BLaER1 (cell line): ENCODE data around the gene CASKIN2.
A peak's percentile ranks its signal among the peaks of the same experiment; 100 is the strongest.

Experiments
- H3K27ac ChIP-seq: shearing (Covaris generic); formaldehyde crosslinking; 2 replicates; pipeline ENCODE4 v1.8.1; 2022
- H3K27me3 ChIP-seq: shearing (Covaris generic); formaldehyde crosslinking; 2 replicates; pipeline ENCODE4 v1.8.1; 2022
- H3K36me3 ChIP-seq: shearing (Covaris generic); formaldehyde crosslinking; 2 replicates; pipeline ENCODE4 v1.8.1; 2022
- H3K4me1 ChIP-seq: shearing (Covaris generic); formaldehyde crosslinking; 2 replicates; pipeline ENCODE4 v1.8.1; 2022
- H3K4me2 ChIP-seq: shearing (Covaris generic); formaldehyde crosslinking; 2 replicates; pipeline ENCODE4 v1.8.1; 2022
- H3K4me3 ChIP-seq: shearing (Covaris generic); formaldehyde crosslinking; 2 replicates; pipeline ENCODE4 v1.8.1; 2022
- H3K9ac ChIP-seq: shearing (Covaris generic); formaldehyde crosslinking; 2 replicates; pipeline ENCODE4 v1.8.1; 2022
- H3K9me3 ChIP-seq: shearing (Covaris generic); formaldehyde crosslinking; 2 replicates; pipeline ENCODE4 v1.8.1; 2022
- H4K20me1 ChIP-seq: shearing (Covaris generic); formaldehyde crosslinking; 2 replicates; pipeline ENCODE4 v1.8.1; 2022
- Cebpa-rat ChIP-seq: shearing (Covaris generic); IDR thresholded peaks from 2 replicates; pipeline ENCODE4 v1.8.1; 2022

Gene CASKIN2

DNA sequence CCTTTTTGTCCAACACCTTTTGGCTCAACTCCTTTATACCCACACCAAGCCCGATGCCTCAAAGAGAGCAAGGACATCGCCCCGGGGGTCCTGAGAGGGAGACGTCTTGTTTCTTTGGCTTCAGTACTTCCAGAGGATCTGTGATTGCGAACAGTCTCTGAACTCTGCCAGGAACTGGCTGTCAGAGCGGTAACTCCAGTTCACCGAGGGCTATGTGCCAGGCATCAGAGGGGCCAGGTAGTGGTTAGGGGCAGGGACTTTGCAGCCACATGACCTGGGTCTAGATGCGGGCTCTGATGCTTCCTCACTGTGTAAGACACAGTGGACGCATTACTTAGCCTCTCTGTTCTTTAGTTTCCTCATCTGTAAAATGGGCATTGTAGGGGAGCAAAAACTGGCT, 31.8 kb upstream of the CASKIN2 start:
- Histone ChIP-seq H3K4me1 (peaks cover 11% of the 10 kb centered on the region), H3K27me3 (no peaks in the 10 kb centered on the region), H3K4me2 (no peak overlapping the region), H3K27ac (no peak overlapping the region), H3K9me3 (no peaks in the 10 kb centered on the region), H4K20me1 (peaks cover 8% of the 10 kb centered on the region; the same call in 1 of the 2 replicates), H3K36me3 (peaks cover 30% of the 10 kb centered on the region), H3K4me3 (no peak overlapping the region), H3K9ac (no peak overlapping the region)
- TF ChIP-seq Cebpa-rat = no peak

GRCh38 chr17:75546181-75546580, 30.8 kb upstream of the CASKIN2 start:
- no peak overlapping the region for H3K9ac ChIP-seq
- no peaks in the 10 kb centered on the region for H3K27me3 ChIP-seq
- H3K27ac ChIP-seq = no peak overlapping the region
- H3K4me1 ChIP-seq = peaks cover 11% of the 10 kb centered on the region
- H3K4me3 ChIP-seq = no peak overlapping the region
- no peak overlapping the region for H3K4me2 ChIP-seq
- H3K36me3 ChIP-seq = peaks cover 30% of the 10 kb centered on the region
- TF ChIP-seq Cebpa-rat = no peak
- H3K9me3 ChIP-seq = no peaks in the 10 kb centered on the region
- peaks cover 11% of the 10 kb centered on the region for H4K20me1 ChIP-seq

DNA sequence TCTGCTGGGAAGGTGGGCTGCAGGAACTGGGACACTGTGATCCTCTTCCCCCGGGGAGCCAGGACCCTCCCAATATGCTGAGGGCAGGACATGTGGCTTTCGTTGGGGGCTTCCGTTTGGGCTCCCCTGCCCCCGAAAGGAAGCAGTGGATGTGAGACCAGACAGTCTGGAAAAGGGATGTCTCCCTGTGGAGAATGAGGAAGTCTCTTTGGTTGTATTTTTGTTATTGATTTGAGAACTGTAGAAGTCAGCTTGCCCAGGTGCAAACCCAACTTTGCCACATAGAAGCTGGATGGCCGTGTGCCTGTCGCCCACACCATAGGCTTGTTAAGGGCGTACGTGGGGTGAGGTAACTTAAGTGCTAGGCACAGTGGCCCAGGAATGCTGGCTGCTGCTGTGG, 28.9 kb upstream of the CASKIN2 start:
- Histone ChIP-seq H3K9ac (no peak overlapping the region), H3K4me1 (peaks cover 11% of the 10 kb centered on the region), H3K4me2 (no peak overlapping the region), H3K27ac (no peak overlapping the region), H3K27me3 (no peaks in the 10 kb centered on the region), H4K20me1 (peaks cover 20% of the 10 kb centered on the region), H3K9me3 (no peaks in the 10 kb centered on the region), H3K36me3 (peaks cover 36% of the 10 kb centered on the region), H3K4me3 (no peak overlapping the region)
- TF ChIP-seq Cebpa-rat = no peak

- Histone ChIP-seq H3K9me3 (no peaks in the 10 kb centered on the region), H3K4me1 (no peaks in the 10 kb centered on the region), H3K27me3 (no peaks in the 10 kb centered on the region), H3K27ac (no peak overlapping the region; the same call in 1 of the 2 replicates), H3K36me3 (peaks cover 40% of the 10 kb centered on the region), H4K20me1 (peaks cover 20% of the 10 kb centered on the region), H3K4me3 (no peak overlapping the region), H3K4me2 (no peak overlapping the region), H3K9ac (no peak overlapping the region)
- no peak for TF ChIP-seq Cebpa-rat
These were observed 27.5 kb upstream of the CASKIN2 start for GRCh38 chr17:75542728-75543336.

DNA sequence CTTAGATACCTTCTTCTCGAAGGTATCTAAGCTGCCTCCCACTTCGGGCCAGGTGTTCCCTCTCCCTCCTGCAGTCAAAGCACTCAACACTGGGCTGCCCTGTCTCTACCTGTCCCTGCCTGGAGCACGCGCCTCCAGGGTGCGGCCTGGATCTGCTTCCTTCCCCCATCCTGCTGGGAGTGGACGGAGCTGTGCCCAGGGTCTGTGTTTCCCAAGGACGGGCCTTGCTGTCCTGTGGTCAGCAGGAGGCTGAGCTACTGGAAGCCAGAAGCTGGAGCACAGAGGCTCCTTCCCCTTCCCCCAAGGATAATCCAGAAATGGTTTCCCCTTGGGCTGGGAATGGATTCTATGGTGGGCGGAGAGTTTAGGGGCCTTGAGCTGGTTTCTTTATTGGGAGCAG, 26.9 kb upstream of the CASKIN2 start:
- Histone ChIP-seq H3K4me2 (no peak overlapping the region), H3K36me3 (peaks cover 40% of the 10 kb centered on the region), H3K4me1 (no peaks in the 10 kb centered on the region), H3K4me3 (no peak overlapping the region), H3K27me3 (no peaks in the 10 kb centered on the region), H3K9ac (no peak overlapping the region), H3K27ac (no peak overlapping the region), H4K20me1 (peaks cover 20% of the 10 kb centered on the region), H3K9me3 (no peaks in the 10 kb centered on the region)
- TF ChIP-seq Cebpa-rat = no peak

GRCh38 chr17:75540923-75541503, 25.7 kb upstream of the CASKIN2 start:
- Histone ChIP-seq H3K9ac (no peak overlapping the region), H3K27me3 (no peaks in the 10 kb centered on the region)
- no peak for TF ChIP-seq Cebpa-rat

DNA sequence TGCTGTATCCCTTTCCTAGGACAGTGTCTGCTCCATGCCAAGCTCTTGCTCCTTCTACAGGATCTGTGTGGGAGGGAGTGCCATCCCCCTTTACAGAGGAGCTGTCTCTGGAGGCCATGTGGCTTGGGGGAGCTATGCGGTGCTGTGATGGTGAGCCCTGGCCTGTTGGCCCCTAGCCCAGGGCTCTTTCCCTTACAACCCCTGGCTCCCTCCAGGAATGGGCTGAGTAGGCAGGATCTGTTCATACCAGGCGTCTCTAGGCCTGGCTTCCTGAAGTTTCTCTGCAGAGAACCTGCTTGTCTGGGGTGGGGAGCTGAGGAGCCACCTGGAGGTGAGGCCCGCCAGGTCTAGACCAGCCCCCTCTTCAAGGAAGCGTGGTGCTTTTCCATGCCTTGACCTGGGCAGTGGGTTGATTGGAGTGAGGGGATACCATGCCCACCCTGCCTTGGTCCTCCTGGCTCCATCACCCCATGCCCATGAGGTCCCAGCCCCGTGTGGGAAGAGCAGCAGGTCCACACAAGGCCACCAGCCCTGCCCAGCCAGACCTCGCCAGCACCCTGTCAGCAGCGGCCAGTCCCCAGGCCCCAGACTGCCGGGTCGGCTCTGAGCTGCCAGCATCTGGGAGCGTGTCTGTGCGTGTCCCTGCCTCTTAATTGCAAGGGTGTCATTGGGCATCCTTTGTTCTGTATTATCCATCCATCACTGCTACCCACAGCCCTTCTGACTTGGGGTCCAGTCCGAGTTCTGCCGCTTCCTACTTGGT, 24.8 kb upstream of the CASKIN2 start:
- Histone ChIP-seq H3K4me1 (peaks cover 13% of the 10 kb centered on the region), H3K4me3 (no peak overlapping the region), H3K36me3 (peaks cover 32% of the 10 kb centered on the region), H3K27ac (no peak overlapping the region), H4K20me1 (peaks cover 26% of the 10 kb centered on the region), H3K4me2 (no peak overlapping the region), H3K9me3 (no peaks in the 10 kb centered on the region), H3K9ac (no peak overlapping the region), H3K27me3 (no peaks in the 10 kb centered on the region)
- TF ChIP-seq Cebpa-rat = no peak

More at GRCh38 chr17:75540923-75541503, 25.7 kb upstream of the CASKIN2 start:
- peak overlapping the region; percentile 40; the same call in 1 of the 2 replicates for H3K27ac ChIP-seq
- peaks cover 4% of the 10 kb centered on the region for H3K4me1 ChIP-seq
- H3K9me3 ChIP-seq = no peaks in the 10 kb centered on the region
- peaks cover 34% of the 10 kb centered on the region for H3K36me3 ChIP-seq
- no peak overlapping the region for H3K4me2 ChIP-seq
- peaks cover 23% of the 10 kb centered on the region for H4K20me1 ChIP-seq
- no peak overlapping the region for H3K4me3 ChIP-seq

GRCh38 chr17:75536366-75536765, 21.0 kb upstream of the CASKIN2 start:
- Histone ChIP-seq H3K27ac (no peak overlapping the region), H3K4me2 (peak overlapping the region; percentile 68; the same call in 1 of the 2 replicates)

DNA sequence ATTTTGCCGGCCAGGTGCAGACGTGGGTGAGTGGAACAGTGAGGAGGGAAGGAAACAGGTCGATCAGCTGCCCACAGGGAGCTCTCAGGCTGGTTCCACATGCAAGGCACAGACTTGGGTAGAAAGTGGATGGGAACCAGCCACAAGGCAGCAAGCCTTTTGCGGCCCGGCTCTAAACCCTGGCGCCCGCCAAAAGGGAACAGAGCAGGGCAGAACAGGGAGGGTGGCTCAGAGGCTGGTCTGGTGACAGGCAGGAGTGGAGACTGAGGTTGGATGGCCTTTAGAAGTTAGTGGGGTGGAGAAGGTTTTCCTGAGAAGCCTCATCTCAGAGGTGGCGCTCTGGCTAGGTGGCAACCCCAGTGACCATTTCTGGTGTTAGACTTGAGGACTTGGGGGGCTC, 20.5 kb upstream of the CASKIN2 start:
- Histone ChIP-seq H3K9ac (peak overlapping the region; percentile 11; the same call in 1 of the 2 replicates), H3K27ac (peak overlapping the region; percentile 64; the same call in 1 of the 2 replicates), H4K20me1 (peaks cover 36% of the 10 kb centered on the region), H3K4me1 (peaks cover 37% of the 10 kb centered on the region), H3K9me3 (no peaks in the 10 kb centered on the region), H3K36me3 (peaks cover 39% of the 10 kb centered on the region), H3K4me3 (no peak overlapping the region), H3K27me3 (no peaks in the 10 kb centered on the region), H3K4me2 (peak overlapping the region; percentile 68)
- TF ChIP-seq Cebpa-rat = no peak

More at GRCh38 chr17:75536366-75536765, 21.0 kb upstream of the CASKIN2 start:
- Histone ChIP-seq H3K9ac (no peak overlapping the region), H3K4me3 (no peak overlapping the region), H4K20me1 (peaks cover 36% of the 10 kb centered on the region), H3K4me1 (peaks cover 32% of the 10 kb centered on the region), H3K36me3 (peaks cover 39% of the 10 kb centered on the region), H3K9me3 (no peaks in the 10 kb centered on the region), H3K27me3 (no peaks in the 10 kb centered on the region)
- no peak for TF ChIP-seq Cebpa-rat

DNA sequence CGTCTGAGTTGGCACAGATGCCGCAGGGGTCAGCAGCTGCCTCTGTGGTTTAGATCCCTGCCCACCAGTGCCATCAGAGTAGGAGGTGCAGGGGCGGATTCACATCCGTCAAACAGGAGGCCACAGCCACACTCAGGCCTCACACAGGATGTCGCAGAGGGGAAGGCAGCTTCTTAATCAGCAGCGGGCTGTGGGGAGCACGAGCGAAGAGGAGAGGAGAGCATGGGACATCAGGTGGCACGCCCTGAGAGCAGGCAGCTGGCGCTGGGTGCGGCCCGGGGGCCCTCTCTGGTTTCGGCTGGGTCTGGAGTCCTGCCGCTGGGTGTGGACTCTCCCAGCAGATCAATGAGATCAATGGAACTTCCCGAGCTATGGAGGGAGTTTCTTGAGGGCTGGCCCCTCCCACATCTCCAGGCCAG, 19.8 kb upstream of the CASKIN2 start:
- Histone ChIP-seq H3K4me1 (peaks cover 43% of the 10 kb centered on the region), H3K27ac (peak overlapping the region; percentile 64), H3K9ac (peak overlapping the region; percentile 11; the same call in 1 of the 2 replicates)

More for the DNA sequence above, 19.8 kb upstream of the CASKIN2 start:
- no peaks in the 10 kb centered on the region for H3K9me3 ChIP-seq
- no peak for TF ChIP-seq Cebpa-rat
- no peak overlapping the region for H3K4me3 ChIP-seq
- no peaks in the 10 kb centered on the region for H3K27me3 ChIP-seq
- H4K20me1 ChIP-seq = peaks cover 35% of the 10 kb centered on the region
- H3K4me2 ChIP-seq = peak overlapping the region; percentile 68
- peaks cover 34% of the 10 kb centered on the region for H3K36me3 ChIP-seq
